GM12872 (cell line): ENCODE measurements around the gene SLC35F5.

ENCODE experiments used
- CTCF ChIP-seq: IDR thresholded peaks from 3 replicates; pipeline ENCODE4 v1.5.1; 2011; ENCODE audit warnings: low read depth, mild to moderate bottlenecking, low read length, moderate library complexity; ENCODE audit not compliant: insufficient read depth

SLC35F5 gene

GRCh38 chr2:113756355-113757137 lies at the start of gene SLC35F5:
SLC35F5 (minus strand) TSS chr2:113756642; CDS start chr2:113756409, 233 bp downstream.
- no peak for TF ChIP-seq CTCF

GRCh38 chr2:113799375-113799774 lies 42.9 kb upstream of the SLC35F5 start:
- no peak for TF ChIP-seq CTCF

GRCh38 chr2:113797237-113797636 lies 40.8 kb upstream of the SLC35F5 start:
- TF ChIP-seq CTCF, result no peak

- TF ChIP-seq CTCF, result no peak
These were observed 40.2 kb upstream of the SLC35F5 start for GRCh38 chr2:113796592-113797175.

- no peak for TF ChIP-seq CTCF
These were observed 39.0 kb upstream of the SLC35F5 start for GRCh38 chr2:113795405-113795920.

GRCh38 chr2:113791697-113792590 lies 35.5 kb upstream of the SLC35F5 start:
- no peak for TF ChIP-seq CTCF
